ENCODE measurements around the gene TLE4. TPM values are rescaled to one million over a fixed set of nuclear protein-coding genes. Genes with fewer than 3 reads are reported as not detected.

TLE4 gene
- total RNA-seq: 10 to 100 TPM in 8 of 10 donors, 1 to 10 TPM in 2; 9.5 to 17.3 (median 13.1) TPM
- 1 to 10 TPM; 4.2 to 5.9 TPM for polyA plus RNA-seq
- long read RNA-seq, donor 1, partial matches to known transcripts: 1 of 2 reads
- long read RNA-seq, donor 1, other reads (novel, unspliced or antisense): 1 of 2 reads
- long read RNA-seq, donor 2, partial matches to known transcripts: 1 of 1 reads
- long read RNA-seq, donor 2, other reads (novel, unspliced or antisense): 0 of 1 reads
- long read RNA-seq, donor 3, partial matches to known transcripts: 1 of 2 reads
- long read RNA-seq, donor 3, other reads (novel, unspliced or antisense): 1 of 2 reads

DNA sequence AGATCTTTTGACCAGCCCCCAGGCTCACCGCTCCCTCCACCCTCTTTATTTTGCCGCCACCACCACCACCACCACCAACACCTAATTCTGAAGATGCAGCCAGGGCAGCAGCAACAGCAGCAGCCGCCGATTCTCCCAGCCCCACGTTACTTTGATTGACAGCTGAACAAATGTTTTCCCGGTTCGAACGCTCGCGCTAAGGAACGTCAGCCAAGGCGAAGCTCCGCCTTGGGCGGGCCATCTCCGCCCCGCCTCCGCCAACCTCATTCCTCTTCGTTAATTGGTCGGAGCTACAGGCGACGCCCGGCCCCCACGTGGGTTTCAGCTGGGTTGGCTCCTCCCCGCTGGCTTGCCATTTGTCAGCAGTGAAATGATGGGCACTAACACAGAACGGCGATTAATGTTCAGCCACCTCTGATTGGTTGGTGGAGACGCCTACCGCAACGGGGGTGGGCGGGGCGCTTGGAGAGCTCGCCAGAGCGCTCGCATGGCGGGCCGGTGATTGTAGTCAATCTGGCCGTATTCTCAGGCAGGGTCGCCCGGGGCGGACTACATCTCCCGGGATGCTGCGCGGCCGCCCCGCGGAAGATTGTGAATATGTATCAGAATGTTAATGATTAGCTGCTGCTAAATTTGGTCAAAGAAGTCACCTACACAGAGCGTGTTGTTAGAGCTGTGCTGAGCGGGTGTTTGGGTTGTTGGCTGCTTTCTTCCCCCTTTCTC lies at the start of gene TLE4:
TSS of gene TLE4 (plus strand) at position 657 of the 723 bp plus-strand sequence. CDS start 826 bp downstream, outside the sequence.
- peaks cover 0 to 8% (median 0%) of the 10 kb centered on the region in 11 donors for H3K9me3 ChIP-seq
- peaks cover 0 to 16% (median 0%) of the 10 kb centered on the region in 7 donors for H3K27me3 ChIP-seq
- peak within 1 kb of the TSS; percentile 34 to 96 (median 93) for H3K27ac ChIP-seq
- intact Hi-C loops (cut with DNase I): loop anchor here in 7 of 10 donors (5.0 to 10.0 kb wide), 7 partner anchors 83 to 231 kb away; no protein-coding TSS in a partner anchor
- DNase-seq (peak; percentile 98 to 100), ATAC-seq (peak; percentile 95 to 99 (median 98))
- TF ChIP-seq, protein P1, sequence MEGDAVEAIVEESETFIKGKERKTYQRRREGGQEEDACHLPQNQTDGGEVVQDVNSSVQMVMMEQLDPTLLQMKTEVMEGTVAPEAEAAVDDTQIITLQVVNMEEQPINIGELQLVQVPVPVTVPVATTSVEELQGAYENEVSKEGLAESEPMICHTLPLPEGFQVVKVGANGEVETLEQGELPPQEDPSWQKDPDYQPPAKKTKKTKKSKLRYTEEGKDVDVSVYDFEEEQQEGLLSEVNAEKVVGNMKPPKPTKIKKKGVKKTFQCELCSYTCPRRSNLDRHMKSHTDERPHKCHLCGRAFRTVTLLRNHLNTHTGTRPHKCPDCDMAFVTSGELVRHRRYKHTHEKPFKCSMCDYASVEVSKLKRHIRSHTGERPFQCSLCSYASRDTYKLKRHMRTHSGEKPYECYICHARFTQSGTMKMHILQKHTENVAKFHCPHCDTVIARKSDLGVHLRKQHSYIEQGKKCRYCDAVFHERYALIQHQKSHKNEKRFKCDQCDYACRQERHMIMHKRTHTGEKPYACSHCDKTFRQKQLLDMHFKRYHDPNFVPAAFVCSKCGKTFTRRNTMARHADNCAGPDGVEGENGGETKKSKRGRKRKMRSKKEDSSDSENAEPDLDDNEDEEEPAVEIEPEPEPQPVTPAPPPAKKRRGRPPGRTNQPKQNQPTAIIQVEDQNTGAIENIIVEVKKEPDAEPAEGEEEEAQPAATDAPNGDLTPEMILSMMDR (IDR thresholded peaks at IDR 0.05): no peak
- H3K4me3 ChIP-seq: peak within 1 kb of the TSS; percentile 74 to 98 (median 95)
- peaks cover 0 to 48% (median 33%) of the 10 kb centered on the region in 9 donors for H3K4me1 ChIP-seq
- WGBS, 2 donors: 0 to 1% methylated on average over 48 of the region's 48 CpGs
- H3K36me3 ChIP-seq: peaks cover 0 to 8% (median 0%) of the 10 kb centered on the region in 9 donors

DNA sequence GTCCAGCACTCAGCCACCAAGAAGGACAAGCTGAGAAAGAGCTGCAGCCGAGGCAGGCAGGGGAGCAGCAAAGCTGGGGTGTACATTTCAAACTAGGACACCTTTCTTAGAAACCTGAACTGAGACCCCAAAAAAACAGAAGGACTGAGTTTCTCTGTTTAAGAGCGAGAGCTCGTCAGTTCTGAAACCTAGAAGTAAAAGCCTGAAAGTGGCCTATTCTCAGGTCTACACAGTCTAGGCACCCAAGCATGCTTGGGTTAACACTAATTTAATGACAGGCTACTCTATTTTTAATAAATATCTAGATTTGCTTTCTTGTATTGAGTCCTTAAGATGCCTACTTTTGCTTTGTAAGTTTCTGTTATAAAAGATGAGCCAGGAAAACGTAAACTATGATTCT lies 49.0 kb upstream of the TLE4 start:
- Histone ChIP-seq H3K27ac (no peak overlapping the region), H3K27me3 (no peaks in the 10 kb centered on the region), H3K9me3 (peaks cover 0 to 10% (median 0%) of the 10 kb centered on the region in 11 donors), H3K4me1 (no peaks in the 10 kb centered on the region), H3K4me3 (no peak overlapping the region), H3K36me3 (no peaks in the 10 kb centered on the region)
- 84 to 86% methylated on average over 4 of the region's 4 CpGs for WGBS, 2 donors
- ATAC-seq (no peak), DNase-seq (no peak)
- TF ChIP-seq, protein P1 (IDR thresholded peaks at IDR 0.05): no peak
- intact Hi-C loops (cut with DNase I): no loop called here

DNA sequence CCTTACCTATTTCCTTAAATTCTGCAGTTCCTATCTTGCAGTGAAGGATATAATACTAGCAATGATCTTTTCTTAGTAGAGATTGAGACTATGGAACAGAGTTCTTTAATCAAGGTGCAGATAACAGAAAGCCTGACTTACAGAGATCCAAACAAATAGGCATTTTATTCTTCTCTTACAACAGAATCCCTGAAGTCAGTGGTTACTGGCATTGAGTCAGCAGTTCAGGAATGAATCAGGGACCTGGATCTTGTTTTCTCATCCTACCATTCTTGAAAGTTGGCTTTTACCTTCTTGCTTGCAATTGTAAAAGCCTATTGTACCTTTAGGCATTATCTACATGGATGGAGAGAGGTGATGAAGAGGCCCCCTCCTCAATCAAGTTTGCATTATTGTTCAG lies 47.5 kb upstream of the TLE4 start:
- TF ChIP-seq, protein P1 (IDR thresholded peaks at IDR 0.05): no peak
- ATAC-seq (no peak), DNase-seq (no peak)
- Histone ChIP-seq H3K27ac (no peak overlapping the region), H3K9me3 (peaks cover 0 to 10% (median 0%) of the 10 kb centered on the region in 11 donors), H3K4me1 (no peaks in the 10 kb centered on the region), H3K27me3 (no peaks in the 10 kb centered on the region), H3K4me3 (no peak overlapping the region), H3K36me3 (no peaks in the 10 kb centered on the region)
- intact Hi-C loops (cut with DNase I): no loop called here

DNA sequence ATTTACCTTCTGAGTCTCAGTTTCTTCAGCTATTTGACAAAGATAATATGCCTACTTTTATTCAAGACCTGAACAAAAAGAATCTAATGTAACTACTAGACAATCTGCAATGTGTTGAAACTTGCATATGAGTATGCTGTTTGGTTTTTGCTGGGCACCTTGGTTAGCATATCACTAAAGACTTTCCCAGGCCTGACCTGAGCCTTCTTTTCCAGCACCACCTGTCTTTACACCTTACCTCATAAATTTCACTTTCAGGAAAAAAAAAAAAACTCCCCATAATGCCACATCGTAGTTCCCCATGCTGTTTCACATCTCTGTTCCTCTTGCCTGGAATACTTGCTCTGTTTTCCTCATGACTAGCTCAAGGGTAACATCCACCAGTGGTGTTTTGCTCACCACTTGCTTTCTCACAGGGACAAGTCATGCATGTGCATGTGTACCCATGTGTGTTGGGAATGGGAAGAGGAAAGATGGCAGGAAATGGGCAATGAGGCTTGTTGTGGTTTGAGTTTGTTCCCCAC lies 45.6 kb upstream of the TLE4 start:
- Histone ChIP-seq H3K36me3 (no peaks in the 10 kb centered on the region), H3K27me3 (no peaks in the 10 kb centered on the region), H3K27ac (no peak overlapping the region), H3K9me3 (peaks cover 0 to 10% (median 0%) of the 10 kb centered on the region in 11 donors), H3K4me1 (no peaks in the 10 kb centered on the region), H3K4me3 (no peak overlapping the region)
- WGBS, 2 donors: 74 to 92% methylated on average over 1 of the region's 1 CpG
- DNase-seq (no peak), ATAC-seq (no peak)
- TF ChIP-seq, protein P1 (IDR thresholded peaks at IDR 0.05): no peak
- intact Hi-C loops (cut with DNase I): no loop called here
